ENCODE measurements around the gene CENPQ.
A peak's percentile ranks its signal among the peaks of the same experiment; 100 is the strongest.

CENPQ gene, protein sequence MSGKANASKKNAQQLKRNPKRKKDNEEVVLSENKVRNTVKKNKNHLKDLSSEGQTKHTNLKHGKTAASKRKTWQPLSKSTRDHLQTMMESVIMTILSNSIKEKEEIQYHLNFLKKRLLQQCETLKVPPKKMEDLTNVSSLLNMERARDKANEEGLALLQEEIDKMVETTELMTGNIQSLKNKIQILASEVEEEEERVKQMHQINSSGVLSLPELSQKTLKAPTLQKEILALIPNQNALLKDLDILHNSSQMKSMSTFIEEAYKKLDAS

DNA sequence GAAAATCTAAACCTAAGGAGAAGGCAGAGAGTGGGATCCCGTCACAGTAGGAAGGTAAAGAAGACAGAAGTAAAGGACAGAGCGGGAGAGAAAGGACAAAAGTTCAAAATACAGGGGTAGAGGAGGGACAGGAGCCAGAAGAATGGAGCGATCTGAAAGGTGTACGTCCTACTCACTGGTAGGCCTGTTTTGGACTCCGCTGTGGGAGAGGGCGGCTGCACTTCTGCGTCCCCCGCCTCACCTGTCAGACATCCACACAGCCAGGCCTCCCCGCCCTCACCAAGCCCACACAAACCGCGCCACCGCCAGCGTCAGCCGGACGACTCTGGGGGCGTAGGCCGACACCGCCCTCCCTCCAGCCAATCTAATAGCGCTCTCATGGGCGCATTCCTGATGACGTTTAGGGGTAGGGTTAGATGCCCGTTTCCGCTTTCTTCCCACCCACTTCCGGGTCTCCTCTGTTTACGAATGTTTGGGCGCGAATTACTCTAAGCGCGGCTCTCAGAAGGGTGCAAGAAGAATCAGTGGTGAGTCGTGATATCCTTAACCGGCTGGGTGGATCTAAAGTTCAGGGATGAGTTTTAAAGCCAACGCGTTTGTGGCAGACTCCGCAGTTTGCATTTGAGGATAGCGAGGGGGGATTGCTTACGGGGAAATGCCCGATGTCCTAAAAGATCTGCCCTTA lies at the start of gene CENPQ, which contains the start of gene MMUT:
Gene CENPQ, plus strand, starts transcription at position 444 of the 685 bp plus-strand sequence. CDS start 6,807 bp downstream, outside the sequence.
Gene MMUT, minus strand, starts transcription at position 327 of the 685 bp plus-strand sequence. CDS start 3,787 bp downstream, outside the sequence.
- H3K4me3 Mint-ChIP-seq = peak within 1 kb of the TSS; percentile 92
- peak; percentile 96 for DNase-seq
- CTCF ChIA-PET = no interaction called here
- no peaks in the 10 kb centered on the region for H3K27me3 Mint-ChIP-seq
- H3K9me3 Mint-ChIP-seq = no peaks in the 10 kb centered on the region
- H3K36me3 Mint-ChIP-seq = peaks cover 22% of the 10 kb centered on the region
- peaks cover 53% of the 10 kb centered on the region for H3K4me1 Mint-ChIP-seq
- peak within 1 kb of the TSS; percentile 98 for H3K27ac Mint-ChIP-seq

DNA sequence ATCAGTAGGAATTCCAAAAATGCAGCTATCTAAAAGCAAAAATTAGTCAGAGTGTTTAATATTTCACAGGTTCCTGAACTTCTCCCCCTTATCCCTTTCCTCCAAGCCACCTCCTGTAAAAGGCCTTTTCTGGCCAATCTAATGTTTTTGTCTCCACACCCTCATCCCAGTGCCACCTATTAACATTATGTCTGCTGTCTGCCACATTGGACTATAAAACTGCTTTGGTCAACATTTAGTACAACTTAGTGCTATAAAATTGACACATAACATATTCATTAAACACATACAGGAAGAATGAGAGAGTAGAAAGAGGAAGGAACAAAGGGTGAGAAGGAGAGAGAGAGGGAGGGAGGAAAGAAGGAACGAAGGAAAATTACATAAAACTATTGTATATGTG lies 47.8 kb upstream of the CENPQ start:
- Mint-ChIP-seq H3K36me3 (no peaks in the 10 kb centered on the region), H3K27ac (no peak overlapping the region), H3K4me3 (no peak overlapping the region), H3K27me3 (no peaks in the 10 kb centered on the region), H3K9me3 (no peaks in the 10 kb centered on the region), H3K4me1 (no peaks in the 10 kb centered on the region)
- CTCF ChIA-PET = no interaction called here
- DNase-seq = no peak

DNA sequence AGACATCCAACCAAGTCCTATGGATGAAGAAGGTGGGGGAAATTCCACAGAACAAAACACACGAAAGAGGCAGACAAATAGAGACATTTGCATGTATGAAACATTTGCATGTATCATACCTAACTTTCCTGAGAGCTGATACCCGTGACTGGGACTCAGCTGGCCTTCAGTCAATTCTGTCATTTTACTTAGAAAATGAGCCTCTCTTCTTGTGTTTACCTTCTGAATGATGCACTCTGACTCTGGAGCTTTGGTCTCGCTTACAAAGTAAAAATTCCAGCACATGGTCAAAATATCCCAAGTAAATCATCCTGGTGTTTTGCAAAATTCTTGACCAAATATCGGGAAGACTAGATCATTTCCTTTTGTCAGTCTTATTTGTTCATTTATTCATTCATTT lies 47.0 kb upstream of the CENPQ start:
- no peaks in the 10 kb centered on the region for H3K9me3 Mint-ChIP-seq
- no peaks in the 10 kb centered on the region for H3K36me3 Mint-ChIP-seq
- H3K27me3 Mint-ChIP-seq = no peaks in the 10 kb centered on the region
- CTCF ChIA-PET = no interaction called here
- no peaks in the 10 kb centered on the region for H3K4me1 Mint-ChIP-seq
- no peak overlapping the region for H3K27ac Mint-ChIP-seq
- DNase-seq = no peak
- H3K4me3 Mint-ChIP-seq = no peak overlapping the region

DNA sequence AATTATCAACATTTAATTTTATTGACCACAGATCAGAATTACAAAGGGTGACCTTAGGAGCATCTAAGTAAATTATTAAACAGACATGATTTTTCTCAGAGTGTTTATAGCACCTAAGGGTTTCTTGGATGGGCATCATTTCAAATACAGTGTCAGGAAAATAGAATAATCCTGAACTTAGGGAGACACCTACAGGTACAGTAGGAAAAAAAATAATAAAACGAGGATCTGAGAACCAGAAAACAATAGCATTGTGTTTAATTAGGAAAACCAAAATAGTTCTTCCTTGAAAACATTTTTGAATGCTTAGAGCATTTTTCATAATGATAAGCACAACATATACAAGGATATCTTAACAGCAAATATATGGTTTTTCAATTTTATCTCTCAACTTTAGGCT lies 39.4 kb upstream of the CENPQ start:
- CTCF ChIA-PET = no interaction called here
- no peak overlapping the region for H3K27ac Mint-ChIP-seq
- H3K4me3 Mint-ChIP-seq = no peak overlapping the region
- no peaks in the 10 kb centered on the region for H3K27me3 Mint-ChIP-seq
- DNase-seq = no peak
- H3K4me1 Mint-ChIP-seq = no peaks in the 10 kb centered on the region
- H3K9me3 Mint-ChIP-seq = no peaks in the 10 kb centered on the region
- H3K36me3 Mint-ChIP-seq = no peaks in the 10 kb centered on the region

DNA sequence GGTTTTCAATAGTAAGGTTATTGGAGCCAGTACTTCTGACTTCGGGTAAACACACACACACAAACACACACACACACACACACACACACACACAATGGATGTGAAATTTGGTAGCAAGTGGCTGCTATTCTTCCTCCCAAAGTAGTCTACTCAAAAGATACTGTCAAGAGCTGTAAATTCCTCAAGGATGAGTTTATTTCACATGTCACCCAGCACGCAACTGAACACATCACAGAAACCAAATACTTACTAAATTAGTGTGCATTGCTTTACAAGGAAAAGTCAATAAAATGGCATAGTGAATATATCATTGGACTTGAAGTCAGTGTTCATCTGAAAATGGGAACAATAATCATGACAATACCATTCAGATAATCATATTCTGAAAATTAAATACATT lies 33.0 kb upstream of the CENPQ start:
- Mint-ChIP-seq H3K9me3 (no peaks in the 10 kb centered on the region), H3K4me1 (no peaks in the 10 kb centered on the region), H3K4me3 (no peak overlapping the region), H3K27me3 (no peaks in the 10 kb centered on the region), H3K27ac (no peak overlapping the region), H3K36me3 (peaks cover 7% of the 10 kb centered on the region)
- CTCF ChIA-PET = no interaction called here
- no peak for DNase-seq

DNA sequence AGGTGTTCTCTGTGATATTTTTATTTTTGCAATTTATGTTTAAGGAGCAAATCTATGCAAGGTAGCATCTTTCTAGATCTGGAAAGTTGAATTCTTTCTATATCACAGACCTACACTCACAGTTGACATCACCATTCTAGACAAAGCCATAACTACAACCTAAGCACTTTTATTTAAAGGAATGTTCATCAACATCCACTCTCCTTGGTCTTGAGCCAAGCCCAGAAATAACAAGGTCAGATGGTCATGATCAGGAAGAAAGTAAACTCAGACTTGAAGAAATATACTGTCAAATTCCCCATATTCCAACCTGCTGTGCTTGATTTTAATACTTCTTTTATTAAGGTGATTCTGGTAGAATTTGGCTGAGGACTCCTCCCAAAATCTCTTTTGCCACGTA lies 32.3 kb upstream of the CENPQ start:
- no peaks in the 10 kb centered on the region for H3K27me3 Mint-ChIP-seq
- peaks cover 13% of the 10 kb centered on the region for H3K36me3 Mint-ChIP-seq
- H3K27ac Mint-ChIP-seq = no peak overlapping the region
- no peaks in the 10 kb centered on the region for H3K9me3 Mint-ChIP-seq
- CTCF ChIA-PET = no interaction called here
- H3K4me3 Mint-ChIP-seq = no peak overlapping the region
- no peaks in the 10 kb centered on the region for H3K4me1 Mint-ChIP-seq
- no peak for DNase-seq

DNA sequence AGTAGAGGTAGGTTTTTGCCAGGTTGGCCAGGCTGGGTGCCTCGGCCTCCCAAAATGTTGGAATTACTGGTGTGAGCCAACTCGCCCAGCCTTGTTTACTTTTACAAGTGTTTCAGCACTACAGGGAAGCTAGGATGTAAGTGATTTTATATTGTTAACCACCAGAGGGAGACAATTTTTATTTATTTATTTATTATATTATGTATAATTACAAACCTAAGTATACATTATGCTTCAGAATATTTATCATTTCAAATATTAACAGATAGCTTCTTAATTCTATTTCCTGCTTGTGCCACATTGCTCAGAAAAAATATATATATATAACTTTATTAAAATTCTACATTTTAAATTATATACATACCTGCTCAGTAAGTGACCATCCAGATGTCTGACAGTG lies 9.9 kb upstream of the CENPQ start:
- CTCF ChIA-PET = interaction anchor here (0.7 to 1.1 kb wide), 2 partner anchors 15 to 99 kb away, joined by 3 to 5 read pairs; no protein-coding TSS in a partner anchor
- peaks cover 20% of the 10 kb centered on the region for H3K36me3 Mint-ChIP-seq
- peaks cover 9% of the 10 kb centered on the region for H3K4me1 Mint-ChIP-seq
- no peak for DNase-seq
- H3K27me3 Mint-ChIP-seq = no peaks in the 10 kb centered on the region
- H3K4me3 Mint-ChIP-seq = no peak overlapping the region
- H3K27ac Mint-ChIP-seq = no peak overlapping the region
- no peaks in the 10 kb centered on the region for H3K9me3 Mint-ChIP-seq

DNA sequence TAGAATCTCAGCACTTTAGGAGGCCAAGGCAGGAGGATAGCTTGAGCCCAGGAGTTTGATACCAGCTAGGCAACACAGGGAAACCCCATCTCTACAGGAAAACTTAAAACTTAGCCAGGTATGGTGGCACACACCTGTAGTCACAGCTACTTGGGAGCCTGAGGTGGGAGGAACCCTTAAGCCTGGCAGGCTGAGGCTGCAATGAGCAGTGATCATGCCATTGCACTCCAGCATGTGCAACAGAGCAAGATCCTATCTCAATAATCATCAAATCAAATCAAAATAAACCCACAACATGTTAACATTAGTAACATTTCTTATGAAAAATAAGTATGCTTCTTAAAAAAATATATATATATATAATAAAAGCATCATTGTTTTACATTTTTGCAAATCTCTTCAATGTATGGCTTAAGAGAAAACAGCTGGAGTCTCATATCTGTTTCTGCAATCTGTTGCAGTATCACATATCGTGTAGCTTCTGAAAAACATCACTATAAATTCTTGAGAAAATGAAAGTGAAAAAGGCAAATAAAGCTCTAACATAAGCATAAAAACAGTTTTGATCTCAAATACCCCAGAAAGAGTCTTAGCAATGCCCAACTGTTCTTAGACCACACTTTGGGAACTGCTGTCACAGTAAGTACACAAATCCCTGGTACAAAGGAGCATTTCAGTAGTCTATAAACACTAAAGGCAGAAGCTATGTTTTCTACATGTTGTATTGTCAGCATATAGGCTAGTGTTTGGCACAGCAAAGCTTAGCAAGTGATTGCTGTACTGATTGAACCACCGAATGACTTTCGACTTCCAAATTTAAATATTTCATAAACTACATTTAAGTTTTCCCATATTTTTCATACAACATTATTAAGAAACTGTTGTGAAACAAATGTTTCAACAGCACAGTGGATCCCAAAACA lies 8.1 kb upstream of the CENPQ start:
- Mint-ChIP-seq H3K4me1 (peaks cover 11% of the 10 kb centered on the region), H3K9me3 (no peaks in the 10 kb centered on the region), H3K36me3 (peaks cover 25% of the 10 kb centered on the region), H3K27ac (peak overlapping the region; percentile 74), H3K27me3 (no peaks in the 10 kb centered on the region), H3K4me3 (no peak overlapping the region)
- no peak for DNase-seq
- CTCF ChIA-PET = interaction anchor here (0.7 to 1.1 kb wide), 4 partner anchors 10 to 147 kb away, joined by 3 to 4 read pairs (median 3); no protein-coding TSS in a partner anchor

DNA sequence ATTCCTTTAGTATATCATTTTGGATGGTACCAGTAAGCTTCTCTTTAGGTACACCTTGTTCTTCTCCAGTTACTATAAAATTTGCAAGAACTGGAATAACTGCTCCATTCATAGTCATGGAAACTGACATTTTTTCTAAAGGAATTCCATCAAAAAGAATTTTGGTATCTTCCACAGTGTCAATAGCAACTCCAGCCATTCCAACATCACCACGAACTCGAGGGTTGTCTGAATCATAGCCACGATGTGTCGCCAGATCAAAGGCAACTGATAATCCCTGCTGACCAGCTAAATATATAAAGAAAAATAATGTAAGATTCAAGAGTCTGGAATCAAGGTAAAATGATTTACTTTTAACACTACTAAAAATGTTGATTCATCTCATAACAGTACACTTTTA lies 5.4 kb upstream of the CENPQ start:
- Mint-ChIP-seq H3K9me3 (no peaks in the 10 kb centered on the region), H3K27ac (no peak overlapping the region), H3K27me3 (no peaks in the 10 kb centered on the region), H3K36me3 (peaks cover 25% of the 10 kb centered on the region), H3K4me3 (no peak overlapping the region), H3K4me1 (peaks cover 29% of the 10 kb centered on the region)
- CTCF ChIA-PET = no interaction called here
- no peak for DNase-seq

DNA sequence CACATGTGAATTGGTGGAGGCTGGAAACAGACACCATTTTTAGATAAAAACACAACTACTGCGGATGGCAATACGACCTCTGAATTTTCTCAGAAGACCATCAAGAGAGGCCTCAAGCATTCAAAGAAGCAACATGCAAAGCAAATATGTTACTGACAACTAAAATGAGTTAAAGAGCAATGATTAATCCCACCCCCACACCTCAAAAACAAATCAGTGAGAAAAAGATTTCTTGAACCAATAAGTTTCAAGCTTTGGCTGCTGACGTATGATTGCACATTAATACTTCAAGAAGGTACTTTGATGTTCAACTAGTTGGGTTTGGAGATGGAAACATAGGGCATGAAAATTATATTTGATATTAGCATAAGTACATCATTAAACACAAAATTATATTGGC lies 1.1 kb upstream of the CENPQ start:
- no peaks in the 10 kb centered on the region for H3K9me3 Mint-ChIP-seq
- CTCF ChIA-PET = no interaction called here
- peaks cover 49% of the 10 kb centered on the region for H3K4me1 Mint-ChIP-seq
- H3K4me3 Mint-ChIP-seq = peak overlapping the region; percentile 92
- no peaks in the 10 kb centered on the region for H3K27me3 Mint-ChIP-seq
- H3K27ac Mint-ChIP-seq = peak overlapping the region; percentile 98
- H3K36me3 Mint-ChIP-seq = peaks cover 27% of the 10 kb centered on the region
- DNase-seq = no peak

DNA sequence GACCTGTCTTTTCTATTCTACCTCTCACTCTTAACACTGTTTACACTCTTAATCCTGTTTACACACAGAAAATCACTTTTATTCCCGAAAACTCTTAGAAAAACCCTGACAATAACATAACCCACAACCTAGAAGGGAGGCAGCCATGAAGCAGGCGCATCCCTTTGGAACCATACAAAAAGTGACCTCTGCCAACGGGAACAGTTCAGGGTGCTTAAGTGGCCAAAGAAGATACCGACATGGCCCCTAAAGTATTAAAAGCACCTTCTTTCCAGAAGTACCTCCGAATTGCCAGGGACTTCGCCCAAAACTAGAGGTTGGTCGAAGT lies 607 bp upstream of the CENPQ start:
- Mint-ChIP-seq H3K9me3 (no peaks in the 10 kb centered on the region), H3K27ac (peak overlapping the region; percentile 98), H3K4me1 (peaks cover 49% of the 10 kb centered on the region), H3K36me3 (peaks cover 24% of the 10 kb centered on the region), H3K4me3 (peak overlapping the region; percentile 92), H3K27me3 (no peaks in the 10 kb centered on the region)
- no peak for DNase-seq
- CTCF ChIA-PET = no interaction called here

DNA sequence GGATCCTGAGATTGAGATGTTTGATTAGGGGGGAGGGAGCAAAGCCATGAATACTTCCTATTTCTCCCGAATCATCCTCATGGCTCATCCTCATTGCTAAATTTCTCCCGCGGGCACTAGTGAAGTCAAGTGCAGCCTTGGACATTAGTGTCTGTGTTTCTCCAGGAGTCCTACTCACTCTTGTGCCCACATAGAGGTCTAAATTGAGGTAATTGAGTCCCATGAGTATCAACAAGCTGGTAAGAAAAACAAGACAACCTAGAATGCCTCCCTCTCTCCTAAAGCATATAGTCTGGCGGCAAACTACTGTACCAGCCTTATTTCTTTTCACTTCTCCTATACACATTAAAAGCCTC lies 420 bp downstream of the CENPQ start:
- no peaks in the 10 kb centered on the region for H3K27me3 Mint-ChIP-seq
- CTCF ChIA-PET = no interaction called here
- peaks cover 53% of the 10 kb centered on the region for H3K4me1 Mint-ChIP-seq

DNA sequence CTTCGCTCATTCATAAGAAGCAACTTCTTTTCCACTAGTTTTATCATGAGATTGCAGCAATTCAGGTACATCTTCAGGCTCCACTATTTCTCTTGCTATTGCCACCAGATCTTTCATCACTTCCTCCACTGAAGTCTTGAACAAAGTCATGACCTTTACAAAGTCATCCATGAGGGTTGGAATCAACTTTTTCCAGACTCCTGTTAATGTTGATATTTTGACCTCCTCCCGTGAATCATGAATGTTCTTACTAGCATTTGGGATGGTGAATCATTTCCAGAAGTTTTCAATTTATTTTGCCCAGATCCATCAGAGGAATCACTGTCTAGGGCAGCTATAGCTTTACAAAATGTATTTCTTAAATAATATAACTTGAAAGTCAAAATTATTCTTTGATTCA lies 1.5 kb downstream of the CENPQ start:
- Mint-ChIP-seq H3K4me1 (peaks cover 55% of the 10 kb centered on the region), H3K4me3 (peak overlapping the region; percentile 92), H3K36me3 (peaks cover 11% of the 10 kb centered on the region), H3K9me3 (no peaks in the 10 kb centered on the region), H3K27me3 (no peaks in the 10 kb centered on the region), H3K27ac (no peak overlapping the region)
- DNase-seq = no peak
- CTCF ChIA-PET = interaction anchor here (0.8 kb wide), 1 partner anchor 10 kb away, joined by 3 read pairs; no protein-coding TSS in a partner anchor

More for the DNA sequence above, 420 bp downstream of the CENPQ start:
- no peak for DNase-seq
- peak overlapping the region; percentile 92 for H3K4me3 Mint-ChIP-seq
- H3K36me3 Mint-ChIP-seq = peaks cover 20% of the 10 kb centered on the region
- H3K9me3 Mint-ChIP-seq = no peaks in the 10 kb centered on the region
- H3K27ac Mint-ChIP-seq = peak overlapping the region; percentile 98

DNA sequence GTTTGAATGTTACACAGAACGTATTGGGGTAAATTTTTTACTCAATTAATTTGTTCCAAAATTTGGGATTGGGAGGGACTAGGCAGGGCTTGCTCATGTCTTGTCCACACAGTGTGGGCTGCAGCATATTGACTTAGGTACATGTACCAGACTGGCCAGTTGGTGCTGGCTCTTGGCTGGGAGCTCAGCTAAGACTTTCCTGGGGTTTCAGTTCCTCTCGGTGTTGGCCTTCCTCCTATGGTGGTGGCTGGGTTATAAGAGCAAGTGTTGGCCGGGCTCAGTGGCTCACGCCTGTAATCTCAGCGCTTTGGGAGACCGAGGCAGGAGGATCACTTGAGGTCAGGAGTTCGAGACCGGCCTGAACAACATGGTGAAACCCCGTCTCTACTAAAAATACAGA lies 4.9 kb downstream of the CENPQ start:
- Mint-ChIP-seq H3K36me3 (peaks cover 14% of the 10 kb centered on the region), H3K27ac (no peak overlapping the region)

More for the DNA sequence above, 4.9 kb downstream of the CENPQ start:
- Mint-ChIP-seq H3K4me3 (no peak overlapping the region), H3K27me3 (no peaks in the 10 kb centered on the region), H3K4me1 (peaks cover 36% of the 10 kb centered on the region), H3K9me3 (no peaks in the 10 kb centered on the region)
- CTCF ChIA-PET = interaction anchor here (1.0 to 1.5 kb wide), 2 partner anchors 15 to 64 kb away, joined by 3 to 5 read pairs; no protein-coding TSS in a partner anchor
- no peak for DNase-seq

All from activated naive CD4-positive, alpha-beta T cell treated with anti-CD3 and anti-CD28 coated beads, Interleukin-2, amount 10 ng/mL, durations not matched to agents 7 days and 5 days (primary cell).